Mesendoderm (in vitro differentiated cells): Measurements from ENCODE around the gene CAGE1.
"Not testable (repeated sequence)": the region's sequence is repeated elsewhere in the genome, so short reads cannot be mapped to it uniquely, and the experiment has no call there.

ENCODE experiments used
- DNase-seq: peaks from one replicate; pipeline ENCODE4 v3.0.0; 2013
- H2AK5ac ChIP-seq: 2 replicates; pipeline ENCODE4 v1.6.1; 2013; ENCODE audit warnings: low read length, inconsistent platforms
- H2BK120ac ChIP-seq: 2 replicates; pipeline ENCODE4 v1.6.1; 2013; ENCODE audit warnings: low read depth, mild to moderate bottlenecking, low read length, moderate library complexity, mixed read lengths
- H2BK15ac ChIP-seq: replicated peaks from 2 replicates; pipeline ENCODE4 v1.6.1; 2013; ENCODE audit warnings: low read depth, mild to moderate bottlenecking, moderate library complexity
- H2BK5ac ChIP-seq: 2 replicates; pipeline ENCODE4 v1.6.1; 2013; ENCODE audit warnings: low read length, inconsistent platforms
- H3K18ac ChIP-seq: 2 replicates; pipeline ENCODE4 v1.6.1; 2013; ENCODE audit warnings: mild to moderate bottlenecking, low read length, mixed read lengths
- H3K23ac ChIP-seq: one replicate; pipeline ENCODE4 v1.6.1; 2013; ENCODE audit warnings: low read length
- H3K27ac ChIP-seq: 2 replicates; pipeline ENCODE4 v1.5.1; 2013; ENCODE audit warnings: low read depth, mild to moderate bottlenecking, inconsistent platforms, low read length, moderate library complexity
- H3K27me3 ChIP-seq: 2 replicates; pipeline ENCODE4 v1.6.1; 2013; ENCODE audit warnings: low read length, control low read depth, mild to moderate bottlenecking, inconsistent platforms; ENCODE audit not compliant: insufficient read depth, poor library complexity
- H3K36me3 ChIP-seq: 2 replicates; pipeline ENCODE4 v1.6.1; 2013; ENCODE audit warnings: low read length, inconsistent platforms; ENCODE audit not compliant: control insufficient read depth, insufficient read depth
- H3K4ac ChIP-seq: one replicate; pipeline ENCODE4 v1.6.1; 2013; ENCODE audit warnings: low read depth, mild to moderate bottlenecking, low read length, moderate library complexity
- H3K4me1 ChIP-seq: 2 replicates; pipeline ENCODE4 v1.6.1; 2013; ENCODE audit warnings: low read depth, low read length, inconsistent platforms; ENCODE audit not compliant: control insufficient read depth
- H3K4me2 ChIP-seq: 2 replicates; pipeline ENCODE4 v1.6.1; 2013; ENCODE audit warnings: low read length
- H3K4me3 ChIP-seq: 2 replicates; pipeline ENCODE4 v1.5.1; 2013; ENCODE audit warnings: mild to moderate bottlenecking, low read length
- H3K56ac ChIP-seq: one replicate; pipeline ENCODE4 v1.6.1; 2013; ENCODE audit warnings: low read length
- H3K79me1 ChIP-seq: 2 replicates; pipeline ENCODE4 v1.6.1; 2013; ENCODE audit warnings: low read length, inconsistent platforms
- H3K79me2 ChIP-seq: 2 replicates; pipeline ENCODE4 v1.6.1; 2013; ENCODE audit warnings: mild to moderate bottlenecking, low read length; ENCODE audit not compliant: control insufficient read depth, insufficient read depth
- H3K9ac ChIP-seq: 2 replicates; pipeline ENCODE4 v1.6.1; 2013; ENCODE audit warnings: low read length, inconsistent platforms
- H4K5ac ChIP-seq: one replicate; pipeline ENCODE4 v1.6.1; 2013; ENCODE audit warnings: low read length
- H4K8ac ChIP-seq: one replicate; pipeline ENCODE4 v1.6.1; 2013; ENCODE audit warnings: low read depth, mild to moderate bottlenecking, control low read depth, low read length, moderate library complexity
- WGBS: extraction: QIAGEN DNeasy Blood & Tissue Kit; methylation state at CpG from one replicate; pipeline ENCODE4 v1.1.7; 2013; ENCODE audit warnings: low lambda C conversion rate, missing lambda C conversion rate; ENCODE audit not compliant: insufficient coverage; ENCODE audit errors: extremely low coverage; 5-methylcytosine and 5-hydroxymethylcytosine counted together

Gene CAGE1

GRCh38 chr6:7324520-7324919 is 65.0 kb downstream of the CAGE1 start:
- Histone ChIP-seq H3K4ac (no peak overlapping the region), H3K9ac (no peak overlapping the region), H3K4me2 (no peak overlapping the region), H2BK15ac (no peak overlapping the region), H2BK120ac (no peak overlapping the region), H3K79me2 (no peaks in the 10 kb centered on the region), H2AK5ac (no peak overlapping the region), H3K4me3 (no peak overlapping the region), H3K27me3 (no peaks in the 10 kb centered on the region), H3K27ac (no peak overlapping the region), H3K56ac (no peak overlapping the region), H3K36me3 (no peaks in the 10 kb centered on the region), H4K8ac (no peak overlapping the region), H3K18ac (no peak overlapping the region), H3K4me1 (no peaks in the 10 kb centered on the region), H4K5ac (no peak overlapping the region), H2BK5ac (no peak overlapping the region), H3K79me1 (no peaks in the 10 kb centered on the region), H3K23ac (no peak overlapping the region)
- no CpG with 5 or more reads among the region's 7 CpGs for WGBS
- DNase-seq: no peak

- no peaks in the 10 kb centered on the region for H3K36me3 ChIP-seq
- H2AK5ac ChIP-seq: no peak overlapping the region
- H3K4ac ChIP-seq: no peak overlapping the region
- H2BK120ac ChIP-seq: no peak overlapping the region
- H2BK15ac ChIP-seq: no peak overlapping the region
- DNase-seq: no peak
- H3K18ac ChIP-seq: no peak overlapping the region
- H3K4me2 ChIP-seq: no peak overlapping the region
- no peak overlapping the region for H2BK5ac ChIP-seq
- H3K79me2 ChIP-seq: no peaks in the 10 kb centered on the region
- H4K5ac ChIP-seq: no peak overlapping the region
- no peaks in the 10 kb centered on the region for H3K27me3 ChIP-seq
- H3K56ac ChIP-seq: no peak overlapping the region
- no peak overlapping the region for H3K4me3 ChIP-seq
- no peaks in the 10 kb centered on the region for H3K79me1 ChIP-seq
- no peak overlapping the region for H3K9ac ChIP-seq
- no peak overlapping the region for H4K8ac ChIP-seq
- H3K4me1 ChIP-seq: no peaks in the 10 kb centered on the region
- no peak overlapping the region for H3K23ac ChIP-seq
- no peak overlapping the region for H3K27ac ChIP-seq
Measured at GRCh38 chr6:7323074-7323473, 66.5 kb downstream of the CAGE1 start.

- not testable (repeated sequence) for H3K79me2 ChIP-seq, H3K4ac ChIP-seq, H3K79me1 ChIP-seq, H3K23ac ChIP-seq, H4K5ac ChIP-seq, H4K8ac ChIP-seq, H3K27ac ChIP-seq, H3K18ac ChIP-seq, H2AK5ac ChIP-seq, H3K27me3 ChIP-seq, H2BK5ac ChIP-seq, H3K56ac ChIP-seq, H2BK120ac ChIP-seq, H3K36me3 ChIP-seq, H2BK15ac ChIP-seq, H3K4me3 ChIP-seq, H3K4me2 ChIP-seq, H3K4me1 ChIP-seq, H3K9ac ChIP-seq, DNase-seq
- WGBS: no CpG with 5 or more reads among the region's 6 CpGs
Measured at GRCh38 chr6:7321866-7322265, 67.7 kb downstream of the CAGE1 start.

GRCh38 chr6:7319406-7319805 is 70.1 kb downstream of the CAGE1 start:
- not testable (repeated sequence) for H2BK120ac ChIP-seq, H3K4me2 ChIP-seq, H3K4me3 ChIP-seq, H3K36me3 ChIP-seq, H3K27me3 ChIP-seq, H3K4me1 ChIP-seq, H2BK15ac ChIP-seq, H2BK5ac ChIP-seq, H3K27ac ChIP-seq, H4K8ac ChIP-seq, DNase-seq, H3K9ac ChIP-seq, H3K79me1 ChIP-seq, H3K56ac ChIP-seq, H3K18ac ChIP-seq, H2AK5ac ChIP-seq, H4K5ac ChIP-seq, H3K79me2 ChIP-seq, H3K23ac ChIP-seq, H3K4ac ChIP-seq
- WGBS: no CpG with 5 or more reads among the region's 2 CpGs

GRCh38 chr6:7317538-7317937 is 72.0 kb downstream of the CAGE1 start:
- H3K27me3 ChIP-seq: no peaks in the 10 kb centered on the region
- no peak overlapping the region for H2BK15ac ChIP-seq
- no peak overlapping the region for H3K9ac ChIP-seq
- no peak overlapping the region for H3K4me3 ChIP-seq
- no peak overlapping the region for H4K8ac ChIP-seq
- H3K18ac ChIP-seq: no peak overlapping the region
- no peak overlapping the region for H3K23ac ChIP-seq
- peaks cover 4% of the 10 kb centered on the region for H3K79me2 ChIP-seq
- H3K79me1 ChIP-seq: no peaks in the 10 kb centered on the region
- no peak overlapping the region for H2BK120ac ChIP-seq
- no peaks in the 10 kb centered on the region for H3K36me3 ChIP-seq
- no peak for DNase-seq
- no peak overlapping the region for H3K56ac ChIP-seq
- H3K4ac ChIP-seq: no peak overlapping the region
- no peak overlapping the region for H4K5ac ChIP-seq
- H3K4me2 ChIP-seq: no peak overlapping the region
- H2AK5ac ChIP-seq: no peak overlapping the region
- H2BK5ac ChIP-seq: no peak overlapping the region
- no peaks in the 10 kb centered on the region for H3K4me1 ChIP-seq
- WGBS: no CpG with 5 or more reads among the region's 9 CpGs
- H3K27ac ChIP-seq: no peak overlapping the region

GRCh38 chr6:7316658-7317533 is 72.6 kb downstream of the CAGE1 start:
- Histone ChIP-seq H2AK5ac (no peak overlapping the region), H3K36me3 (no peaks in the 10 kb centered on the region), H3K27ac (no peak overlapping the region), H2BK15ac (no peak overlapping the region), H4K8ac (no peak overlapping the region), H3K4me1 (no peaks in the 10 kb centered on the region), H3K23ac (no peak overlapping the region), H2BK5ac (no peak overlapping the region), H3K18ac (no peak overlapping the region), H3K9ac (no peak overlapping the region), H4K5ac (no peak overlapping the region), H3K79me2 (peaks cover 10% of the 10 kb centered on the region), H3K4ac (no peak overlapping the region), H3K4me3 (no peak overlapping the region), H3K79me1 (no peaks in the 10 kb centered on the region), H3K4me2 (no peak overlapping the region), H3K27me3 (no peaks in the 10 kb centered on the region), H2BK120ac (no peak overlapping the region), H3K56ac (no peak overlapping the region)
- no CpG with 5 or more reads among the region's 41 CpGs for WGBS
- no peak for DNase-seq
